ENCODE data around the gene AADAT.
A peak's percentile ranks its signal among the peaks of the same experiment; 100 is the strongest.
"Not testable (repeated sequence)": the region's sequence is repeated elsewhere in the genome, so short reads cannot be mapped to it uniquely, and the experiment has no call there.

The AADAT gene

DNA sequence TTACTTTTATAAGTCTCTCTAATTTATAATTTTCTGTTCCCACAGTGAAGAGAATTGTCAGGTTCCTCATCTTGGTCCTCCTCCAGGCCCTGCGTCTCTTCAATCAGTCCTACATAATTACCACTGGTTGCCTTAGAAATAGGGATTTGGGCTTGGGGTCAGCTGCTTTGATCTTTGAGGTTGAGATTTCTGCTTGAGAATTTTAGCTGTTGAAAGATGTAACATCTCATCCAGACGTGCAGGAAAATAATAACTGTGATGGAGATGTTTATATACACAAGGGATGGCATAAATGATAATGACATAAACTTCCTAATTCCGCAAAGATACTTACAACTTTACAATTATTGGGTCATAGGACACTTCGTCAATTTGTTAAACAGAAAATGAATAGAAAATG is 30.3 kb downstream of the AADAT start:
- no peak overlapping the region for H3K27ac ChIP-seq
- TF ChIP-seq, protein P1, sequence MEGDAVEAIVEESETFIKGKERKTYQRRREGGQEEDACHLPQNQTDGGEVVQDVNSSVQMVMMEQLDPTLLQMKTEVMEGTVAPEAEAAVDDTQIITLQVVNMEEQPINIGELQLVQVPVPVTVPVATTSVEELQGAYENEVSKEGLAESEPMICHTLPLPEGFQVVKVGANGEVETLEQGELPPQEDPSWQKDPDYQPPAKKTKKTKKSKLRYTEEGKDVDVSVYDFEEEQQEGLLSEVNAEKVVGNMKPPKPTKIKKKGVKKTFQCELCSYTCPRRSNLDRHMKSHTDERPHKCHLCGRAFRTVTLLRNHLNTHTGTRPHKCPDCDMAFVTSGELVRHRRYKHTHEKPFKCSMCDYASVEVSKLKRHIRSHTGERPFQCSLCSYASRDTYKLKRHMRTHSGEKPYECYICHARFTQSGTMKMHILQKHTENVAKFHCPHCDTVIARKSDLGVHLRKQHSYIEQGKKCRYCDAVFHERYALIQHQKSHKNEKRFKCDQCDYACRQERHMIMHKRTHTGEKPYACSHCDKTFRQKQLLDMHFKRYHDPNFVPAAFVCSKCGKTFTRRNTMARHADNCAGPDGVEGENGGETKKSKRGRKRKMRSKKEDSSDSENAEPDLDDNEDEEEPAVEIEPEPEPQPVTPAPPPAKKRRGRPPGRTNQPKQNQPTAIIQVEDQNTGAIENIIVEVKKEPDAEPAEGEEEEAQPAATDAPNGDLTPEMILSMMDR (conservative IDR thresholded peaks at IDR 0.05), result no peak

DNA sequence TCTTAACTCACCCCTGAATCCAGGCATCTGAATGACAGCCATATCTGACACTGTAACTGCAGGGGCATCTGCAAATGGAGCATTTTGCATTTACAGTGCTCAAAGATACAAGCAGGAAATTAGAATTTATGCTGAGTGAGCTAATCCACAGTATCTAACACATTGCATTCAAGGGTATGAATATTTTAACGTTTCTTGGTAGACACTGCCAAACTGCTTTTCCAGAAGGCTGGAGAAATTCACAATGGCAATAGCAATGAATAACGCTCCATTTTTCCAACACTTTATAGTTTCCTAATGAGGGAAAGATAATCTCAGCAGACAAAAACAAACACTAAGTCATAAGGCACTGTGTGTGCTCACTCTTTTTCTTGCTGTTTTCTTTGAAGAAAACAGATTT is 30.9 kb downstream of the AADAT start:
- no peak overlapping the region for H3K27ac ChIP-seq
- TF ChIP-seq, protein P1 (conservative IDR thresholded peaks at IDR 0.05), result no peak

DNA sequence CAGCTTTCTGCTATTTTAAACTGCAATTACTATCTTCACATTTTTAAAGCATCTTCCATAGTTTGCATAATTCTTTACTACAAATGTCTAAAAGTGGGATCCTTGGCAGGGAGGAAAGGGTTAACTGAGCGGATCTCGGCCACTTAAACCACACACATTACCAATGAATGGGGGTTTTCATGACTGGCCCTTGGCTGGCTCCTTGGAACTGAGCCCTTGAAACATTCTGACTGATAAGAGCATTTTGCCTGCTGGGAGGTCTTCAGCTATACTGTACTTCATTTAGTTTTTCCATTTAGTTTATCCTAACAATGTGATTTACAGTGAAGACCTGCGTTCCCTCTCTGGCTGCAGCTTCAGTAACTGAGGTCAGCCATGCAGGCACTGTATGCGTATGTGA is 31.9 kb downstream of the AADAT start:
- no peak overlapping the region for H3K27ac ChIP-seq
- TF ChIP-seq, protein P1 (conservative IDR thresholded peaks at IDR 0.05), result no peak

DNA sequence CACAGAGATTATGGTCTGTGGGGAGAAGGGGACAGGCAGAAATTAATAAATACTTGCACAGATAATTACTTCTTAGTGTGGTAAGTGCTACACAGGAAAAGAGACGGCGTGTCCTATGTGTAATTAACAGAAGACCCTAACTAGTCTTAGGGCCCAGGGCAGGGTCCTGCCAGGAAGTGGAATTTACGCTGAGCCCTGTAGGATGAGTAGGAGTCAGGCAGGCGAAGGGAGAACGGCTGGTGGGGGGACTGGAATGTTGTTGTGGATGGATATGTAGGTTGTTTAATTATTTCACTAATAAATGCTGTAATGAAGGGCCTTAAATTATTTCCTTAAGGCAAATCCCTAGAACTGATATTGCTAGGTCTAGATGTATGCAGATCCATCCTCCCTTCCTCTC is 36.8 kb downstream of the AADAT start:
- no peak overlapping the region for H3K27ac ChIP-seq
- TF ChIP-seq, protein P1 (conservative IDR thresholded peaks at IDR 0.05), result no peak

DNA sequence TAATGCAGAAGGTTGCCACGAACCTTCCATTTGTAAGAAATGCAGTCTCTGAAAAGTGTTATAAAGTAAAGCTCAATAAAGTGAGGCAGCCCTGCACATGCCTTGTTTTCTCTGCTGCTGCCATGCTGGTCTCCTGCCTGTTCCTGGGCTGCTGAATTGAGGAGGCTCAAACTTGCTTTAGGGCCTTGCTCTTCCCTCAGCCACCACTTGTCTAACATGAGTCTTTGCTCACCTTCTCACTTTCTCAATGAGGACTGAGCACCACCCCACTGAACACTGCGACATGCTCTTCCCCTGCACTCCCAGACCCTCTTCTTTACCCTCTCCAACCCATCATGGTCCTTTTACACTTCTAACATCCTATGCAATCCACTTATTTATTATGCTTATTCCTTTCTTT is 38.4 kb downstream of the AADAT start:
- H3K27ac ChIP-seq, result no peak overlapping the region
- TF ChIP-seq, protein P1 (conservative IDR thresholded peaks at IDR 0.05), result no peak

DNA sequence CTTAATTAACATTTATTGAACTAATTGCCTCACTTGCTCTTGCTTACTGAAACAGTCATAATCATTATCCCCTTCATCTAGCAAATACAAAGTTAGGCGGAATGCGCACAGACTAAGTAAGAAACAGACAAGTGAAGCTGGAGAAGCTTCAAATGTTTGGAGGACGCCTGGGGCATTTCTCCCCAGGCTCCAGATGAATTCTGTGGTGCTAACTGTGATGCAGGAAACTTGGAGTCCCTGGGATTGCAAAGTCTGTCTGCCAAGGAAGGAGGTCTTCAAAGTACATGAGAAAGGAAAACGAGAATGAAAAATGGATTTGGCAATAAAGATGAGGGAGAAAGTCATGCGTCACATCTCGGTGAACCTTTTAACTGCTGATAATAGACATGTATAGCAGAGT is 40.0 kb downstream of the AADAT start:
- TF ChIP-seq, protein P1 (conservative IDR thresholded peaks at IDR 0.05), result no peak
- H3K27ac ChIP-seq, result no peak overlapping the region

DNA sequence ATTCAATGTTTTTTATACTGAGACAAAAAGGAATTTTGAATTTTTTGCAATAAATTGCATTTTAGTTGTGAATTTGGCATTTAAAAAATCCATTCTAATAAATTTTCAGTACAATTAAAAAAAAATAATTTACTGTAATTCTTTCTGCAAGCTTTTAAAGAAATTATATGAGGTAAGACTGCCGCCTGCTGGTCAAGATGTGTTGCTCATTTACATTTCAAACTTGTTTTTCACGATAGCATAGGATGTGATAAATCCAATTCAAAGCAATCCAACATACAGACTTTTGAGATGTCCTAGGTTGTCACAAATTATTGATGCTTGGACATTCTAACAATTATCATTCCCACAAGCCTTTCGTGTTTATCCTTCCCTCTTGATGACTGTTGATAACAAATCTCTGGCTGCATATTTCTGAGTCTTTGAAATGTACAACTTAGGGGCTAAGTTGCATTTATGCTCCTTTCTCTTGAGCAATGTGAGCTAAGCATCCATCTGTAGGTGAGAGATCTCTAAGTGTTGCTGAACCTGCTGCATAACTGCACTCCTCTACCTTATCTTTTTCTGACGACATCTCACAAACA is 41.9 kb downstream of the AADAT start:
- no peak overlapping the region for H3K27ac ChIP-seq
- TF ChIP-seq, protein P1 (conservative IDR thresholded peaks at IDR 0.05), result peak; percentile 86

DNA sequence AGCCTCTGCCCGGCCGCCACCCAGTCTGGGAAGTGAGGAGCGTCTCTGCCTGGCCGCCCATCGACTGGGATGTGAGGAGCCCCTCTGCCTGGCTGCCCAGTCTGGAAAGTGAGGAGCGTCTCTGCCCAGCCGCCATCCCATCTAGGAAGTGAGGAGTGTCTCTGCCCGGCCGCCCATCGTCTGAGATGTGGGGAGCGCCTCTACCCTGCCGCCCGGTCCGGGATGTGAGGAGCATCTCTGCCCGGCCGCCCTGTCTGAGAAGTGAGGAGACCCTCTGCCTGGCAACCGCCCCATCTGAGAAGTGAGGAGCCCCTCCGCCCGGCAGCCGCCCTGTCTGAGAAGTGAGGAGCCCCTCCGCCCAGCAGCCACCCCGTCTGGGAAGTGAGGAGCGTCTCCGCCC is 43.6 kb downstream of the AADAT start:
- not testable (repeated sequence) for H3K27ac ChIP-seq
